ENCODE results near the gene GAL3ST1.
"Not testable (repeated sequence)": the region's sequence is repeated elsewhere in the genome, so short reads cannot be mapped to it uniquely, and the experiment has no call there.

Gene GAL3ST1

DNA sequence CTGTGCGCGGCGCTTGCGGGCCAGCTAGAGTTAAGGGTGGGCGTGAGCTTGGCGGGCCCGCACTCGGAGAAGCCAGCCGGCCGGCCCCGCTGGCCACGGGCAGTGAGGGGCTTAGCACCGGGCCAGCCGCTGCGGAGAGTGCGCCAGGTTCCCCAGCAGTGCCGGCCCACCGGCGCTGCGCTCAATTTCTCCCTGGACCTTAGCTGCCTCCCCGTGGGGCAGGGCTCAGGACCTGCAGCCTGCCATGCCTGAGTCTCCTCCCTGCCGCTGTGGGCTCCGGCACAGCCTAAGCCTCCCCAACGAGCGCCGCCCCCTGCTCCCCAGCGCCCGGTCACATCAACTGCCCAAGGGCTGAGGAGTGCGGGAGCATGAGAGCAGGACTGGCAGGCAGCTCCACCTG is 22.4 kb upstream of the GAL3ST1 start:
- in situ Hi-C loops (cut with HindIII; ENCODE audit: low sequenced_read_pairs), result no loop called here

DNA sequence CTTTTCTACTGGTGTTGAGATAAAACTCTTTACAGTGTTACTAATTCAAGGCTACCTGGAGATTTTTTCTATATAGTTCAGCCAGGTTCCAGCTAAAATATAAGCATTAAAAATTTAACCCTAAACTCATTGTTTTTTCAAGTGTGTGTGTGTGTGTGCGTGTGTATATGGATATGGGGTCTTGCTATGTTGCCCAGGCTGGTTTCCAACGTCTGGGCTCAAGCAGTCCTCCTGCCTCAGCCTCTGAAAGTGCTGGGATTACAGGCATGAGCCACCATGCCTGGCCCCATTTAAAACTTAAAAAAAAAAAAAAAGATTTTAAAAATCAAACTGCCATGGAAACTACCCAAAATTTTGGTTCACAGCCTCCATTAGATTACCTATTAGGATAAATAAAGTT is 21.7 kb upstream of the GAL3ST1 start:
- in situ Hi-C loops (cut with HindIII; ENCODE audit: low sequenced_read_pairs), result no loop called here

DNA sequence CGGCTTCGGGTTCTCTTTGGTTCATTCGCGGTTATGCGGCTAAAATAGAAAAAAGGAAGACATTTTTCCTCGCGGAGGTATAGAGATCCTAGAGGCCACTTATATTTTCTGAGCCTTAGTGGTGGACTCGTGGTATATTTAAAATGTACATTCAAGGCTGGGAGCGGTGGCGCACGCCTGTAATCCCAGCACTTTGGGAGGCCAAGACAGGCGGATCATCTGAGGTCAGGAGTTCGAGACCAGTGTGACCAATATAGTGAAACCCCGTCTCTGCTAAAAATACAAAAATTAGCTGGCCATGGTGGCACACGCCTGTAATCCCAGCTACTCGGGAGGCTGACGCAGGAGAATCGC is 17.9 kb upstream of the GAL3ST1 start:
- in situ Hi-C loops (cut with HindIII; ENCODE audit: low sequenced_read_pairs), result not testable (repeated sequence)

DNA sequence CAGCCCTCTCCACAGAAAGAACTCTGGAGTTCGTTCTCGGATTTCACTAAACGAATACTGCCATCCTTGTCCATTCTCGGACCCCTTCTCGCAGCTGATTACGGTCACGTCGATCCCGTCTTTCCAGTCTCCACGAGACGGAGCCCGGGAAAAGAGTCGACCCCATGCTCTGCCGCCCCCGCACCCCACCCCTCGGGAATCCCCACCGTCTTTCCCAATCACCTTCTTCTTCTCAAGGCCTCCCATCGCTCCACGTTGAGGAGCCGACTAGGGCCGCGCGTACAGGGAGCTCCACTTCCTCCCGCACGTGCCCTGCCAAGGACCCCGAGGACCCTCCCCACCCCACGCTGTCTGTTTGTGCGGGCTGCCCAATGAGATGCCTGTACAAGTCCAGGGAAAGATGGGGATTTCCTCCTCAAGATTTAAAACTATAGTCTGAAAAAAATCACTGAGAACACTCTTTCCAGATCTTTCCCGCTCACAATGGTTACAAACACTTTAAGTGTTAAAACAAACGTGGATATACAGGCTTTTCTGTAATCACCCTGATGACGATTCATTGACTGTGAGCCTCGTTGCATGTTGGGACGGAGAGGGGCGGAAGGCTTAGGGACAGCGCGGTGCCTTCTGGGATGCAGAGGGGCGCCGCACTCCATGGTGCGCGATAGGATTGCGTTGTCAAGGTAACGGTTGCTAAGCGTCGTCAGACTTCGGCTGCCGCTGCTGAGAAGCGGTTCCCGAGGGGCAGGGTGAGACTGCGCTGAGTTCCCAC is 17.3 kb upstream of the GAL3ST1 start, which contains the start of gene PES1:
Gene PES1 (minus strand): TSS at position 323 of the 772 bp plus-strand sequence. CDS start 77 bp downstream, at position 246.
- in situ Hi-C loops (cut with HindIII; ENCODE audit: low sequenced_read_pairs), result no loop called here

DNA sequence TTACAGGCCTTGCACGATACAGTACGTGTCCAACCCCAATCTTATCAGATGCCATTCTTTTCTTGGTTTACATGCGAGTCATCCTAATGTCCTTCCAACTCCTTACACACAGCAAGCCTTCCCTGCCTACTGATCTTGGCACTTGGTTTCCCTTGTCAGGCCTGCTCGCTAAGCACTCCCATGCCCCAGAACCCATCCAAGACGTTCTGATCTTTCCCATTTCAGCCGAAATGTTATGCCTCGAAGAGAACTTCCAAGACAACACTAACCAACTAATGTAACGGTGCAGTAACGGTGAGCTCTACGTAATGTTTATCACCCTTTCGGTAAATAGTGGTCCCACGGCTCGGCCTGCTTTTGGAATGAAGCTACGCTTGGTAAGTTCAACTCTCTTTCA is 16.7 kb upstream of the GAL3ST1 start:
- in situ Hi-C loops (cut with HindIII; ENCODE audit: low sequenced_read_pairs), result no loop called here

DNA sequence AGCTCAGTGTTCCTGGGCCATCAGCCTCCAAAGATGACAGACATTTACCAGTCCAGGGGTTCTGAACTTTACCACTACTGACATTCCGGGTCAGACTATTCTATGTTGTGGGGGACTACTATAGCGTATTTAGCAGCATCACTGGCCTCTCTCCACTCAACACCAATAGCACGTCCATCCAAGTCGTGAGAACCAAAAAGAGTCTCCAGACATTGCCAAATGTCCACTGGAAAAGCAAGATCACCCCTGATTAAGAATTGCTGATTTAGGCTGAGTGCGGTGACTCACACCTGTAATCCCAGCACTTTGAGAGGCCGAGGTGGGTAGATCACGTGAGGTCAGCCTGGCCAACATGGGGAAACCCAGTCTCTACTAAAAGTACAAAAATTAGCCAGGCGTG is 11.9 kb upstream of the GAL3ST1 start:
- in situ Hi-C loops (cut with HindIII; ENCODE audit: low sequenced_read_pairs), result no loop called here

DNA sequence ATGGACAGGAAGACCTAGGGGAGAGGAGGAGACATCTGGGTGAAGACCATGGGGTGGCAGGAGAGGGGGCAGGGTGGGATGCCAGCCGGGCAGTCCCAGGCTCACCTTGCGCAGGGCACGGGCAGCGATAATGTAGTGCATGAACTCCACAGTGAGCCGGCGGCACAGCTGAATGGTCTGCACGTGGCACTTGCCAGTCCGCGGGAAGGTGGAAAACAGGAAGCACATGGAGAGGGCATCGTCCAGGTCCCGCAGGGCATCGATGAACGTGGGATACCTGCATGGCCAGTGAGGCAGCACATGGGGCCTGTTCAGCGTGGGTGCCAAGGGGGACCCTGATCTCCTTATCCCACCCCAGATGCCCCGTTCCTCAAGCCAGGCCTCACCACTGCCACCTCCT is 10.0 kb upstream of the GAL3ST1 start:
- in situ Hi-C loops (cut with HindIII; ENCODE audit: low sequenced_read_pairs), result no loop called here

DNA sequence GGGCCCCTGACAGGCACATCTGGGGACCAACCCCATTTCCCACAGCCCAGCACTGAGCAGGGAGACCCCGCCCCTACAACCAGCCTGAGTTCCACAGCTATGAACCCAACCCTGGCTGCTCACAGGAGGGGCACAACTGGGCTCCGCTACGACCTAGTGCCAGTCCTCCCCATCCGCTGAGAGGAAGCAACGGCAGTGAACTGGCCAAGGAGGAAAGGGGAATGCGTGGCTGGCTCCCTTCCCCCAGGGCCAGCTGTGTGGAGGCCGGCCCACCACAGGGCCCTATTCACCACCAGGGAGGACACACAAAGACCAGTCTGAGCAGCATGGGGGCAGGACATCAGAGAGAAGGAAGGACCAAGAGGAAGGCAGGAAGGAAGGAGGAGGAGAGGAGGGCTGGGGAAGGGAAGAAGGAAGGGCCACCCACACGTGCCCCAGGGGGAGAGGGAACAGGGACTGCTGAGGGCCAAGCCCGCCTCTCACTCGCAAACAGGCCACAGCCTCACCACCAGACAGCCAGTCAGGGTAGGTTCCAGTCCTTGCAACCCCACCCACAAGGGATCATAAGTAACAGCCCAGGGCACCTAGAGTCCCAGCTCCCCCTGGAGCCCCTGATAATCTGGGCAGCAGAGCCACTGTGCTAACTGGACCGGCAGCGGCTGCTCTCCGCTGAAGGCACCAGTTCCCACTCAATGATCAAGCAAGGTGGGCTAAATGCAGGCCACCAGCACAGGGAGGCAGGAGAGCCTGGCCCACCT is 8.5 kb upstream of the GAL3ST1 start:
- in situ Hi-C loops (cut with HindIII; ENCODE audit: low sequenced_read_pairs), result no loop called here

DNA sequence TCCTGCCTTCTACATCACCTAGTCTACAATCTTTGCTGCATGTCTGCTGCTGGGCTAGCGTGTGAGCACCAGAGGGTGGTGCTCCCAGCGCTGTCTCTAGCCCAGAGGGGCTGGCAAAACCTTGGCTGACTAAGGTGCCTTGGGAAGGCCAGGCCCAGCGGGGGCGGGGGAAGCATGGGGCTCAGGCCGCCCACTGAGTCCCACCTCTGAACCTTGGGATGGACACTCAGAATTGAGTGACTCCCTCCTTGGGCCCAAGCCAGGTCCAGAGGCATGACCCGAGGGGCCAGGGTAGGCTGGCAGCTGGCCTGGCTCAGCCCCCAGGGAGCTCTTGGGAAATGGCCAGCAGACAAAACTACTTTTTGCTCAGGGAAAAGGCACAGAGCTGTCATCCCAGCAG is 7.6 kb upstream of the GAL3ST1 start:
- in situ Hi-C loops (cut with HindIII; ENCODE audit: low sequenced_read_pairs), result no loop called here

DNA sequence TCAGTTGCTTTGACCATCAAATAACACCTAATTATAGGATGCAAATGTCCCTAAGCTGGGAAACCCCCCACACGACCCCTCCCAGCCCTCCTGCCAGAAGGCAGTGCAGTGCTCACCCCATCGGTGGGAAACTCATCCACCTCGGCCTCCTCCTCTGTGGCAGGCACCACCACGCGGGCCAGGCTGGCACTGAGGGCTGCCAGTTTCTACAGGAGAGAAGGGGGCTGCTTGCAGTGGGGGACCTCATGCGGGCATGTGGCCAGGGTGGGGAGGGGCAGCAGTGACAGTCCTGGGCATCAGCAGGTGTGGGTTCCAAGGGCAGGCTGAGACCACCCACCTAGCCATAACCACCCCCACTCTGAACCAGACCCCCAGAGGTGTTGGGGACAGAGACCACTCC is 6.4 kb upstream of the GAL3ST1 start:
- in situ Hi-C loops (cut with HindIII; ENCODE audit: low sequenced_read_pairs), result no loop called here

DNA sequence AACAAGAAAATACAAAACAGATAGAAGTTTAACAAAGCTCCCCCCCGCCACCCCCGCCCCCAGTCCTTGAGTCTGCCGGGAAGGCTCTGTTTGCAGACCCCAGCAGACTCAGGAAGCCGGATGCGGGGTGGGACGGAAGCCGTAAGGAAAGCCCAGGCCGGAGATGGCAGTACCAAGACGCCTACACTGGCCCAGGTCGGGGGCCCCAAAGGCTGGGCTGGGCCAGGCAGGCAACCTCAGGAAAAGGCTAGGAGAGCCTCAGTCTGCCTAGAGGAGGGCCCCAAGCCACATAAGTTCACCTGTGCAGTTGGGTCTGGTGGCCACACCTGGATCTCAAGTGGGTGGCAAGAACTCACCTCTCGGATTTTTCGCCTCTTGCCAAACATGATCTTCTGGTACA is 4.0 kb upstream of the GAL3ST1 start:
- in situ Hi-C loops (cut with HindIII; ENCODE audit: low sequenced_read_pairs), result no loop called here

DNA sequence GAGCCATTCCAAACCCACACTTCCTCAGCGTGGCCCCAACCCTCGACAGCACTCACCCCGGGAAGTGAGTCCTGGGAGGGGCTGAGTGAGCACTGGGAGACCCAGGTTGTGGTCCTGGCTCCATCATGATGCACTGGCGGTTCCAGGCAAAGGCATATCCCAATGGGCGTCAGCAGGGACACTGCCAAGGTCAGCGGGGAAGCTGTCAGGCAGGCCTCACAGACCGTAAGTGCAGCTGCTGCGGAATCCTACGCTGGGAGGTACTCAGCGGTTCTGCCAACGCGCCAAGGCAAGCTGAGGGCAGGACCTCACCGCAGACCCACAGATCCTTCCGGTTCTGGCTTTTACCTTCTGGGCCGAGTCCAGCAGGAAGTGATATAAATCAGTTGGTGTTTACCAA is 1.4 kb upstream of the GAL3ST1 start:
- in situ Hi-C loops (cut with HindIII; ENCODE audit: low sequenced_read_pairs), result no loop called here

DNA sequence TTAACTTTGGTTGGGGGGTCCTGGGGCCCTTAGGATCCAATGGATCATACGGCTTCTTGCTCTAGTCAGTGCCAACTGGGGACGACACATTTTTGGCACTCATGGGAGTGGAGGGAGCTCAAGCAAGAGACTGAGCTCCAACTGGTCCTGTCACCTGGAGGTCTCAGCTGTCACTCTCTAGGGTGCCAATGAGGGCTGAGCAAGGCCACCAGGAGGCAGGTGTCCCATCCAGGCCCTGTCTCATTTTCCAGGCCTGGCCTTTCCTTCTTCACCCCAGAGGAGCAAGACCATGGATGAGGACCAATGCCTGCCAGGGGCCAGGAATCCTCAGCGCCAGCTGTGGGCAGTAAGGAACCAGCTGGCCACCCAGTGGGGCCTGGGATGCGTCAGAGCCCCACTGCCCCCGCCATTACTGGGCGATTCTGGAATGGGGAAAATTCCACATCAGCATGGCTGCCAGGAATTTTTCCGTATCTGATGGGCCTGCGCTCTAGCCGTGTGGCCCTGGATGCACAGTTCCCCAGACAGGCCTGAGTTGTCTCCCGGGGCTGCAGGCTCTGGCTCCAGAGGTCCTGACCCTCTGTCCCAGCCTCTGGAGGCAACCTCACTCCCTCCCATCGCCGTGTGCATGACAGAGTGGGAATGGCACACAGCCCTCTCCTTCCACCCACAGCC is 669 bp upstream of the GAL3ST1 start:
- in situ Hi-C loops (cut with HindIII; ENCODE audit: low sequenced_read_pairs), result no loop called here

DNA sequence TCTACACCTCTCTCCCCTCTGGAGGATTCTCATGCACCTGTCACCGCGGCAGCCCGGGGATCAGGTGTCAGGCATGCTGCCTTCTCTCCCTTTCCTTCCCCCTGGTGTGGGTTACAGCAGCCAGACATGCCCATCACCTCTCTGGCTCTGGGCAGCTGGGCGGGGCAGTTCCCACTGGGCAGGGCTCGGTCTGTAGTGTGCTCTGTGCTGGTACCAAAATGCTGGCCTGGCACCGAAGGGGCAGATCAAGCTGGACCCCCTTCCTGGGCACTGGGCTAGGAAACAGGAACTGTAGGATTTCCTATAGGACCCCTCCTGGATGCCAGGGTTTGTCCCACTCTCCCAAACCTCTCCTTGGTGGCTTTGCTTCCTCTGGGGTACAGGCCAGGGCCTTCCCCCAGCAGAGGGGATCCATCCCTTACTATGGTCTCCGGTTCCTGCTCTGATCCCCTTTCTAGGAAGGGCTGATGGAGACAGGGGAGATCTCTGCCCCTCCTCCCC is 821 bp downstream of the GAL3ST1 start:
- in situ Hi-C loops (cut with HindIII; ENCODE audit: low sequenced_read_pairs), result no loop called here

DNA sequence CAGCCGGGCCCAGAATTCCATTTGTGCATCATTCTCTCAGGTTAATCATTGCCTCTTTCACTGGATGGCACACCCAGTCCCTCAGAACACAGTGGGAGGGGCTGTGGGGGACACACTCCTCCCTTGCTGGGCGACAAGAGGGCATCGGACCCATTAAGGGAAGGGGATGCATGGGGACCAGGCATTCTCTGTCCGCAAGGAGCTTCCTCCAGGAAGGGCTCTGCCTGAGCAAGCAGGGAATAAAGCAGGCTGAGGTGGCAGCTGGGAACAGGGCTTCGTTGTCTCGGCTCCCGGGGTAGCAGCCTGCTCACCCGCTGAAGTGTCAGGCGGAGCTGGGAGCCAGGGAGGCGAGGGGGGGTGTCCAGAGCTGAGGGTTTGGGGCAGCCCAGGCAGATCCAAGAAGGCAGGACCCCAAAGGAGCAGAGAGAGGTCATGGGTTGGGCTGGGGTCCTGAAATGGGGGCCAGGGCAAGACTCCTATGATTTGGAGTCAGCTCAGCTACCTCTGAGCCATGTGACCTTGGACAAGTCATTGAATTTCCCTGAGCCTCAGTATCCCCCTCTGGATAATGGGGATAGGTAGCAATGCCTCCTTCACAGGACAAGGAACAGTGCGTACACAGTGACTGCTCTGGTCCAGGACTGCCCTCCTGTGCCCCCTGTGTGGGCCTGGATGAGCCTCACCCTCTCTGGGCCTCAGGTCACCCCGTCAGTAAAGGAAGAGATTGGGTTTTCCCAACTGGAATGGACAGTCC is 1.4 kb downstream of the GAL3ST1 start:
- in situ Hi-C loops (cut with HindIII; ENCODE audit: low sequenced_read_pairs), result no loop called here

DNA sequence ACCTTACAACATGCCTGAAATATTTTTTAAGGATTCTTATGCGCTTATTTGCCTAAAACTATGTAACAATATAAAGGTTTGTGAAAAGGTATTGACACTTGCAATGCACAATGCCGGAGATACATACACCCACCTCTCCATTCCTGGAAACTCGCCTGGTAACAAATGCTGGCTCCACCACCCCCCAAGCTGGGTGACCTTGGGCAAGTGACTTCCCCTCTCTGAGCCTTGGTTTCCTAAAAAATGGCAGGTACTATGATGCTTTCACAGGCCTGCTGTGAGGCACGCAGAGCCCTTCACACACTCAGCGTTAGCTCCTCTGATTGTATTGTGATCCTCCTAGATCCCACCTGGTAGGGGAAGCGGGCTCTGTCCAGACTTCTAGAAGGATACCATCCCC is 2.3 kb downstream of the GAL3ST1 start:
- in situ Hi-C loops (cut with HindIII; ENCODE audit: low sequenced_read_pairs), result no loop called here

DNA sequence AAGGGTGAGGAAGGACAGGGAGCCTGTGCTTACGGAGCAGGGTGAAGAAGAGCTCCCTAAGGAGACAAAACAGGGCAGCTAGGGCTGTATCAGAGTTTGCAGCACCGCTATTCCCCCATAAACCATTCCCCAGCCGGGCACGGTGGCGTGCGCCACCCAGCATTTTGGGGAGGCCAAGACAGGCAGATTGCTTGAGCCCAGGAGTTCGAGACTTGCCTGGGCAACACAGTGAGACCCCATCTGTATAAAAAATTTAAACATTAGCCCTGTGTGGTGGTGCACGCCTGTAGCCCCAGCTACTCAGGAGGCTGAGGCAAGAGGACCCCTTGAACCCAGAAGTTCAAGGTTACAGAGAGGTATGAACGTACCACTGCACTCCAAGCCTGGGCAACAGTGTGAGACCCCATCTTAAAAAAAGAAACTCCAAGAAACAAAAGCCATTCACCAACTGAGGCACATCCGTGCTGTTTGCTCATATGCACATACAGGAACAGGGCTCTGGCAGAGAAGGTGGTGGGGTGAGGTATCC is 4.7 kb downstream of the GAL3ST1 start:
- in situ Hi-C loops (cut with HindIII; ENCODE audit: low sequenced_read_pairs), result no loop called here

DNA sequence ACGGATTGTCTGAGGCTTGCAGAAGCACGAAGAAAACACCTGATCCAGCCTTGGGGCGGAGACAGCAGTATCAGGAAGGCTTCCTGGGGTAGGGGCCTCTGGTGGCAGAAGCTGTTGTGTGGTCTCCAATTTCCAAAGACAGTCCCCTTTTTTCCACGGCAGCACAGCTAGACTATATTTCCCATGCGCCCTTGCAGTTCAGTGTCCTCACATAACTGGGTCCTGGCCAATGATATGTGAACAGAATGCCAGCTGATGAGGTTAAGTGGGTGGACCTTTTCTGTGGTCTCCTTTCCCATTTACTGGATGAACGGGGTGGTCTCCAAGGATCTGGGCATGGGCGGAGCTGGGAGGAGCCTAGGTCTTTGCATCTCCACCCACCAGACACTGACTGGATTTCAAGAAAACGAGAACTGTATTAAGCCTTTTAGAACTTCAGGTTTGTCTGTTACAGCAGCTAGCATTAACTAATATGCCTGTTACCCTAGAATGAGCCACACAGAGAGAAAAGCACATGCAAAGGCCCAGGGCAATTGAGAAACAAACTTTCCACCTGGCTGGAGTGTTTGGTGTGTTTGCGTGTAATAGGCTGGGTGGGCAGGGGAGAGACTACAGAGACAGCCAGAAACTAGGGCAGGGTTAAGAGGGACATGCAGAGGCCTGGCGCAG is 6.2 kb downstream of the GAL3ST1 start:
- in situ Hi-C loops (cut with HindIII; ENCODE audit: low sequenced_read_pairs), result no loop called here

DNA sequence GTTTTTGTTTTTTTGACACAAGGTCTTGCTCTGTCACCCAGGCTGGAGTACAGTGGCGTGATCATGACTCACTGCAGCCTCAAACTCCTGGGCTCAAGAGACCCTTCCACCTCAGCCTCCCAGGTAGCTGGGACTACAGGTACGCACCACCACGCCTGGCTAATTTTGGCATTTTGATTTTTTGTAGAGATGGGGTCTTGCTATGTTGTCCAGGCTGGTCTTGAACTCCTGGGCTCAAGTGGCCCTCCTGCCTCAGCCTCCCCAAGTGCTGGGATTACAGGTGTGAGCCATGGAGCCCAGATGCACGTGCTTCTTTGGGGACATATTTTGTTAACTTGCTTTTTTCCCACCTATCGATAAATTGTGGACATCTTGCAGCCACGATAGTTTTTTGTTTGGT is 7.2 kb downstream of the GAL3ST1 start:
- in situ Hi-C loops (cut with HindIII; ENCODE audit: low sequenced_read_pairs), result not testable (repeated sequence)

DNA sequence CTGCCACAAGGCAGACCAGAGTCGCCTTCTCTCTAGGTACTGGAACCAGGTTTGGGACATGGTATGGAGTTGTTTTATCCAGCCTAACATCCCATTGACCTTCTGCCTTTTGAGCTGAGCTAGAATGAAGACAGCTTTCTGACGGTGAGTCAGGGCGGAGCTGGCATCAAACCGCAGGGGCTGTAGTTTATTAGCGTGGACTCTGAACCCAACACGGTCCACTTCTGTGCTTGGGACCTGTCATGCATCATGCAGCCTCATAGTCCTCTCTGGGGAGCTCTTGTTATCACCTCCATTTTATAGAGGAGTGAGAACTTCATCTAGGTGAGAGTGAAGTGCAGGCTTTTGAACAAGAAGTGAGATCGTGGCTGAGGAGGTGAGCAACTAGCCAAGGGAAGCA is 8.3 kb downstream of the GAL3ST1 start:
- in situ Hi-C loops (cut with HindIII; ENCODE audit: low sequenced_read_pairs), result no loop called here
